ENCODE results near the gene ATPAF1.
A peak's percentile ranks its signal among the peaks of the same experiment; 100 is the strongest.

The ATPAF1 gene

GRCh38 chr1:46614604-46614984, 53.6 kb downstream of the ATPAF1 start:
- no peak for DNase-seq

- peak in 12 of 14 donors; percentile 18 to 72 (median 48) for DNase-seq
Measured at GRCh38 chr1:46613661-46614603, 54.2 kb downstream of the ATPAF1 start.

DNA sequence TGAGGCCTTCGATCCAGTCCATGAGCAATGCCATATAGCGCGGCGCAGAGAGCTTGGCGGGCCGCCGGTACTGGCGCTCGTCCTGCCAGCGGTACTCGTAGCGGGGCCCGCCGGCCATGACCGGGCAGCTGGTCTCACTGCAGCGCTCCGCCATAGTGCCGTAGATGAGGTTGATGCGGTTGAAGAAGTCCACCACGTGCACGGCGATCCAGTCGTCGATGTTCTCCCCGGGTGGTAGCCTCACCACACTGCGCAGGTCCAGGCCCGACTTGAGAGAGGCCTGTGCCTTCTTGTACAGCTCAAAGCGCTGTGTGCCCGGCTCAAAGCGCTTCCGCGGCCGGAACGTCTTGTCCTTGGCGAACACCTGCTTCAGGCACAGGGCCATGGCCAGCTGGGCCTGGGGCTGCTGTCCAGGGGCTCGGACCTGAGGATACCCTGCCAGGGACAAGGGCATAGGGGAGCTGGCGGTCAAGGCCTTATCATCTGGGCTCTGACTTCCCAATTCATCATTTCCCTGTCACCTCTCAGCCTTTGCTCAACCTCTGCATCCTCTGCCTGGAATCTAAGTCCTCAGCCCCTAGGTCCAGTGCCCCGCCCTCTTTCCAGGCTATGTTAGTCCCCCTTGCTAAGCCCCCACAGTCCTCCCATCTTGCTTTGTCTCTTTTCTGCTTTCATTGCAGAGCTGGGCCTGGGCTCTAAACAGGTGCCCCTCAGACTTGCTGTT, 55.1 kb downstream of the ATPAF1 start:
- peak in 1 of 14 donors; percentile 49 for DNase-seq

DNA sequence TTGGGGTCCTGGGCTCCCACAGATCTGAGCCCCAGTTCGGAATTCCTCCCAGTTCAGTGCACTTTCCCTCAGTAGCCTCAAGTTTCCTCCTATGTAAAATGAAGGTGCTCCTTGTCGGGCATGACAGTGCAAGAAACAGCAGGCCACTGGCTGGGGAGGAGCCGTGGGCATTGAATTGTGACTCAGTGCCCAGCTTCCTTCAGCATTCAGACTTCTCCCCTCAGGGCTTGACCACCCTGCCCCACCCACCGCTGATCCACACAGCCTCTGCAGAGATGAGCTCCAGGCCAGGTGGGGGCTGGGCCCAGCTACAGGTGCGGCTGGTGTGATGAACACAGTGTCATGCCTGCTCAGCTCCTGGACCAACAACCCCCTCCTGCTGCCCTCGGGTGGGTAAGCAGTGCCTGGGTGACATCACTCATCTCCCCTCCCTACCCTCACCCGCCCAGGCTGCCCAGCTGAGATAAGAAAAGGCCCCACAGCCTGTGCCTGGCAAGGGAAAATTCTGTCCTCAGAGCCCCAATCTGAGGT, 56.4 kb downstream of the ATPAF1 start:
- no peak for DNase-seq

DNA sequence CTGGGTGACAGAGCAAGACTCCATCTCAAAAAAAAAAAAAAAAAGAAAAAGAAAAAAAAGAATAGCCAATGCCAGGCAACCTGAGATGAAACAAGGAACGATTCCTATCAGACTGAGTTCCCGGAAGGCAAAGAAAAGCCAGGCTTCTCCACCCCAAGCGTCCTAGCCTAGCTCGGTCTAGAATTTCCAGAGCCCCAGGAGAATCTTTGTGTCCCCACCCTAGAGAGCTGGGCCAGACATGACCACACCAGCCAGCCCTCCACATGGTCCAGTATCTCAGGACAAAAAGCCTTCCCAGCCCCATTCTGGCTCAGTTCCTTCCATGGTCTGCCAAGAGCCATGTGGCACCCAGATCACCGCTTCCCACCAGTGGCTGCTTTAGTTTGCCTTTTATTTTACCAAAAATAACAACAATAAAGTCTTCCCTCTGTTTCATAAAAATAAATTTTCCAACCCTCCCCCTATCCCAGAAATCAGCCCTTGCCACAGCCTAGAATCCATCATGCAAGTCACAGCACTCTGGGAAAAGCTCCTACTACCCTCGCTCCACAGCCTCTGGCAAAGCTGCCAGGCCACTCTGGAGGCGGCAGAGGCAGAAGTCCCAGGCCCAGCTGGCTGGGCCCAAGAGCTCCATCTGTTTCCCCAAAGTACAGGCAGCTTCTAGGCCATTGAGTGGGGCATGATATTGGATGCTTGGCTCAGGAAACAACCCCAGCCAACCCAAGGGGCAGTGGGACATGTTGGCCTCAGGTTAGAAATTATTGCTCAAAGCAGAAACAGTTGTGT, 60.6 kb downstream of the ATPAF1 start:
- peak in 5 of 14 donors; percentile 7 to 91 (median 38) for DNase-seq

GRCh38 chr1:46606255-46606965, 61.8 kb downstream of the ATPAF1 start:
- peak in 1 of 14 donors; percentile 6 for DNase-seq

- DNase-seq, result no peak
Measured at GRCh38 chr1:46605232-46605631, 62.9 kb downstream of the ATPAF1 start.

DNA sequence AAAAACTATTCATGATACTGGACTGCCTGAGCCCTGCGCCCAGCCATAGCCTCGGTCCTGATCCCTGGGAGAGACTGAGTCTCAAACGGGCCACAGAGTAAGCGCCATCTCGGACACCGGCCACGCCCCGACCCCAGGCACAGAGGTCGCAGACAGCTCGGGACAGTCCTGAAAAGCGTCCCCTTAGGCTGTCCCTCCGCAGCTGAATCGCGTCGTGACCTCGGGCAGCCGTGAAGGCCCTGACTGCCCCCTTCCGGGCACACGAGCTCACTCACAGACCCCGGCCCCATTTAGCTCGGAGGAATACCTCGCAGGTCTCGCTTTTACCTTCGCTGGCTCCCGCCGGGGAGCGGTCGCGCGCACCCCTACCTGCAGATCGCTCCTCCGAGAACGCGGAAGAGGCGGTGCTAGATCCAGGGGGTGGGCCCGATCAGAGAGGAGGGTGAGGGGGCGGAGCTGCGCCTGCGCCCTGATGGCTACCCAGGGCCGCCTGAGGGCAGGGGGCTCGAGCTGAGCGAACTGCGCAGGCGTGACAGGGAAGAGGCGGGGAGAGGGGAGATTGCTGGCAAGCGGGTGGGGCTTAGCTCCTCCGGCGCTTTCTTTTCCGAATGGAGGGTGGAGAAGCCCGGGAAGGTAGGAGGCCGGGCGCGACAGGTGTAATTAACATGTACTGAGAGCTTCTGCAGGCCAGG, 64.2 kb downstream of the ATPAF1 start, which contains the start of gene MKNK1:
TSS of gene MKNK1 (minus strand) at position 411 of the 692 bp plus-strand sequence. CDS start 20,941 bp downstream, outside the sequence.
- DNase-seq, result peak; percentile 24 to 97 (median 84)

GRCh38 chr1:46603481-46603857, 64.7 kb downstream of the ATPAF1 start:
- DNase-seq, result peak in 1 of 14 donors; percentile 33

DNA sequence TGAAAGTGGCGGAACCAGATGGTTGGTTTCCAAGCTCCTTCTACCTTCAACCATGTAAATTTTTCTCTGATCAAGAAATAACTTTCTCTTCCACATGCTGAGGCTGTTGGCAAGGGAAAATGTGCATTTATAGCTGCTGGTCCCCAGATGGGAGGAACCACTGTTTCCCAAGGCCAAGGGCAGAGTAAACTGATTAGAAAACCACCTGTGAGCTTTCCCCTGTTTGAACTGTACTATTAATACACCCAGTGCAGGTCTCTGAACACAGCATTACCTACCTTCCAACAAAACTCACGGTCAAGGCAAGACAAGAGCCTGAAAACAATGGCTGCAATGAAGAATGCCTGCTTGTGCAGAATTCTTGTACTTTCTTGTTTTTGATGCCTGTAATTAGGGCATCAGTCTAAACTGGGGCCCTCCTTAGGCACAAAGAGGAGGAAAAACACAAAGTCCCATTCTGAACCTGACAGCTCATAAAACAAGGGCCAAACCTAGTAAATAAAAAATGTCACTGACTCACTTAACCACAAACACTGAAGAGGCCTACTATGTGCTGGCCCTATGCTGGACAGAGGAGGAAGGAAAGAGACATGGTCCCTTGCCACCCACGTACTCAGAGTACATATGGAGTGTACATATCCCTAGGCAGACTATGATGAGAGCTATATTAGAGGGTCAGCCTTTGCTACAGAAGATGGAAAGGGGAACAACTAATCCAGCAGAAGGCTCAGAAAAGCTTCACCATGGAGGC, 66.7 kb downstream of the ATPAF1 start:
- DNase-seq, result no peak

DNA sequence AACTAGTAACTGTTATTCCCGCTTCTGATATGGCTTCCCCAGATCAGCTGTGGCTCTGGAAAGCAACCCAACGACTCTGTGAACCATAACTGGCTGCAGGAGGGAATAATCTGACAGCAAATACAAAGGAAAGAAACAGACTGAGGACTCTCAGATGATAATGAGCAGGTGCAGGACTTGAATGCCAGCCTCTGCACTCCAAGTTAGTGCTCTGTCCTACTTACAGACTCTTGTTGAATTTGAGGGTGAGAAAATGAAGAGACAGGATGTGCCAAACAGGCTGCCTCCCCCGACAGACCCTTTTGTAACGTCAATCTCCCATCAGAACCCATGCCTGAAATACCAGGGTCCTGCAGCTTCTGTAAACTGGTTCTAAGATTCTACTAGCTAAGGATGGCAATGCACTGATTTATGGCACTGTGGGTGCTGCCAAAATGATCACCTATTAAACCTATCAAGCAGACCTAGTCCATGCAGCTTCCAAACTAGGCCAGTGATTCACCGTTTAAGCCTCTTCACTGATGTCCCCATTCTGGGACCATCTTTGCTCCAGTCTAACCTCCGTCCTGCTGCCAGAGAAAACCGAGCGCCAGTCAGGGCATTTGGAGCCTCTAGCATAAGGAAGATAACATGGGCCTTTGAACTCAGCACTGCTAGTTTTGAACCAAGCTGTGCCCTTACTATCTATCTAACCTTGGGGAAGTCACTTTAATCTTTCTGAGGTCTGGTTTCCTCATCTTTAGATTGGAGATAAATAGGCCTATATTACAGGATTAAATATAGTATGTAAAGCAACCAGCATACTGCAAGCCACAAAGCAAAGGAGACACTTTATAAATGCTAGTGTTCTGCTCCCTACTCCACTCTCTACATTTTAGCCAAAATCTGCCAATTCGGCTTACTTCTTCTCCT, 68.8 kb downstream of the ATPAF1 start:
- DNase-seq, result no peak

DNA sequence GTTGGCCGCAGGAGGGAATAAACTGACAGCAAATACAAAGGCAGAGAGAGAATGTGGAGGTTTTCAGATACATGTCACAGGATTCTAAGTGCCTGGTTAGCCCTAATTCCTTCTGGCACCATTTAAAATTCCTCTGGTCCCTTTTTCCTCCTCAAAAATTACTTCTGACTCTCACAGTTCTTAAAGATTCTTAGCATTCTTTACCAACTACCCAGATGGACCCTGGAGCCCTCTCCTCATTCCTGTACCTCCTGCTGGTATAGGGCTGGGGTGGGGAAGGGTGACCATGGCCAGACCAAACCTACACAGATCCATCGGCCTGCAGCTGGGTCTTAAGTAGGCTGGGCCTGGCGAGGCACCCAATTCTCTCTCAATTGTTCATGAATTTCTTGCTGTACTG, 71.3 kb downstream of the ATPAF1 start:
- no peak for DNase-seq

DNA sequence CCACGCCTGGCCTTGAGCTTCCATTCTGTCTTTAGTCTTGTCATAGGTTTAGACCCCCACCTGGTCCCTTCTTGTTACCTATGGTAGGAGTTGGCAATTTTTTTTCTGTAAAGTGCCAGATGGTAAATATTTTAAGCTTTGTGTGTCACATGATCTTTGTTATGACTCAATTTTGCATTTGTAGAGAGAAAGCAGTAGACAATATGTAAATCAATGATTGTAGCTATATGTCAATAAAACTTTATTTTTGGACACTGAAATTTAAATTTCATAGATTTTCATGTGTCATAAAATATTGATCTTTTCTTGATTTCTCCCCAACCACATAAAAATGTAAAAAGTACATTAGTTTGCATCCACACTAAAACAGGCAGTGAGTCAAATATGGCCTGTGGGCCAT, 72.1 kb downstream of the ATPAF1 start:
- DNase-seq, result no peak

DNA sequence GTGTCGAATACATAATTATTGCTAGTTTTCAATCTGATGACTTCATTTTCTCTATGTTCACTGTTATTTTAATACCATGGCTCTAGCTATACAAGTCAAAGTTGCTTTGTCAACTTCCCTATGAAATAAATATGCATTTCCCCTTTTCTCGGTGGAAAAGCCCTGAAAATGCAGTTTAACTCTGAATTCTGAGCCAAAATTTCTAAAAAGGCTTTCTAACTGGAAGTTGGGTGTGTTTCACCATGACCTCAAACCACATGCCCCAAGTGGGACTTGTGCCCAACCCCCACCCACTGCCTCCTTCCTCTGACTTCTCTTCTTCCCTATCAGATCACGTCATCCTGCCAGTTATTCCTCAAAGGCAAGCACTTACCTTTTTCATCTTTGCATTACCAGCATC, 73.0 kb downstream of the ATPAF1 start:
- peak in 8 of 14 donors; percentile 11 to 51 (median 33) for DNase-seq

GRCh38 chr1:46594063-46594462, 74.1 kb downstream of the ATPAF1 start:
- no peak for DNase-seq

GRCh38 chr1:46592823-46593222, 75.3 kb downstream of the ATPAF1 start:
- DNase-seq, result no peak

DNA sequence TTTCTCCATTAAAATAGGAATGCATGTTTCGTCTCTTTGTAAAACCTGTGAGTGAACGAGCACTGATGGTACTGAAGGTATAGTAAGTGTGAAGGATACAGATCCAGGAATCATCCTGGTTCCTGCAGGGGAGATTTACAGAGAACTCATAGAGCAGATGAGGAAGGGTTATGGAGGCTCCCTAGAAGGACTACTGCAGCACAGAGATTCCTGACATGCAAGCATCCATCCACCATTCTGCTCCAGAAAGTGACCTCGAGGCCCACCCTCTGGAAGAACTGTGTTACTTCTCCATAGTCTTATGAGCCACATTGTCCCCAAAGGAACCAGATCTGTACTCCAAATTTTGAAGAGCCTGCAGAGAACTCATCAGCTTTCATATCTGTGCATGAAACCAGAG, 78.6 kb downstream of the ATPAF1 start:
- DNase-seq, result no peak

DNA sequence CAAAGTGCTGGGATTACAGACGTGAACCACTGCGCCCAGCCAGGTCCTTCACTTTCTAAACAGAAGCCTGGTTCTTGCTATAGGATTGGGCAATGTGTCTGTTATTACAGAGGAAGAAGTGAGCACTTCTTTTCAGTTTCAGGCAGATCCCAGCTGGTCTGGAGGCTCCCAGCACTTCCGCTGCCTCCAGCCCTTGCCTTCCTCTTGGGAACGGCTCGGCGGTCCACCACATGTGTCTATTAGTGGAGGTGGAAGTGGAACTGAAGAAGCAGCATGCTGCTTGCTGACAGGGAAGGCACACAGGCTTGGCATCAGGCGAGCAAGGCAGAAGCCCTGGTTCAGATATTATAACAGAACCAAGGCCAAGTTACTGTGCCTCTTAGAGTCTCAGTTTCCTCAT, 81.1 kb downstream of the ATPAF1 start:
- peak in 6 of 14 donors; percentile 12 to 56 (median 38) for DNase-seq

GRCh38 chr1:46585312-46585938, 82.7 kb downstream of the ATPAF1 start:
- DNase-seq, result peak in 2 of 14 donors; percentile 33 to 36
